K562 (cell line): ENCODE data around the gene KSR2.

Experiments used
- EZH2 ChIP-seq: IDR thresholded peaks from 2 replicates; pipeline ENCODE4 v1.6.1; 2012; ENCODE audit warnings: low read depth, mild to moderate bottlenecking, inconsistent platforms, low read length, borderline replicate concordance
- FOXP1 ChIP-seq: sonication (generic); formaldehyde crosslinking; IDR thresholded peaks from 2 replicates; pipeline ENCODE4 v1.8.0; 2022; ENCODE audit warnings: mild to moderate bottlenecking, missing genetic modification reagents
- RBM15 ChIP-seq: fragments of 200-400 bp; formaldehyde crosslinking; IDR thresholded peaks from 2 replicates; pipeline ENCODE4 v1.6.1; 2018; ENCODE audit warnings: mild to moderate bottlenecking, low read length, moderate library complexity; ENCODE audit not compliant: insufficient read depth
- SMARCA5 ChIP-seq: fragments of 450-650 bp; IDR thresholded peaks from 2 replicates; pipeline ENCODE4 v1.6.1; 2016
- ZKSCAN1 ChIP-seq: fragments of 150-350 bp; IDR thresholded peaks from 2 replicates; pipeline ENCODE4 v1.6.1; 2016; ENCODE audit warnings: low read depth, low read length
- TF ChIP-seq, protein P1 (sequence below), 2 experiments: fragments of 450-650 bp in 1 of 2; sonication (generic) in 1 of 2; formaldehyde crosslinking; conservative IDR thresholded peaks; 2 replicates each; pipeline versions ENCODE4 v1.4.0 to v1.8.1; 2020 to 2022; ENCODE audit warnings: mild to moderate bottlenecking in 1 of 2, missing genetic modification reagents in 1 of 2

GRCh38 chr12:117732761-117733548 lies 235.8 kb downstream of the KSR2 start:
- TF ChIP-seq SMARCA5, result no peak
- TF ChIP-seq FOXP1, result no peak
- no peak for TF ChIP-seq ZKSCAN1
- no peak for TF ChIP-seq EZH2
- TF ChIP-seq, protein P1, sequence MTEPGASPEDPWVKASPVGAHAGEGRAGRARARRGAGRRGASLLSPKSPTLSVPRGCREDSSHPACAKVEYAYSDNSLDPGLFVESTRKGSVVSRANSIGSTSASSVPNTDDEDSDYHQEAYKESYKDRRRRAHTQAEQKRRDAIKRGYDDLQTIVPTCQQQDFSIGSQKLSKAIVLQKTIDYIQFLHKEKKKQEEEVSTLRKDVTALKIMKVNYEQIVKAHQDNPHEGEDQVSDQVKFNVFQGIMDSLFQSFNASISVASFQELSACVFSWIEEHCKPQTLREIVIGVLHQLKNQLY (CRISPR knock-in tag; conservative IDR thresholded peaks at IDR 0.05), result no peak
- no peak for TF ChIP-seq RBM15
